Activated T-cell treated with anti-CD3 and anti-CD28 coated beads, Interleukin-2, amount 50 U/mL, for 24 hours (primary cell): ENCODE data around the gene ATP2A1.
A peak's percentile ranks its signal among the peaks of the same experiment; 100 is the strongest.
"Not testable (repeated sequence)": the region's sequence is repeated elsewhere in the genome, so short reads cannot be mapped to it uniquely, and the experiment has no call there.

ENCODE experiments used
- DNase-seq: peaks from one replicate; pipeline ENCODE4 v3.0.0-alpha.2; 2020
- H3K27ac Mint-ChIP-seq: 2 replicates; pipeline ENCODE4 v1.8.0; 2020; ENCODE audit warnings: mild to moderate bottlenecking, mixed read lengths
- H3K27me3 Mint-ChIP-seq: 2 replicates; pipeline ENCODE4 v1.8.0; 2020; ENCODE audit warnings: mixed read lengths
- H3K36me3 Mint-ChIP-seq: 2 replicates; pipeline ENCODE4 v1.8.0; 2020; ENCODE audit warnings: low read depth, mixed read lengths
- H3K4me1 Mint-ChIP-seq: 2 replicates; pipeline ENCODE4 v1.8.0; 2020; ENCODE audit warnings: low read depth, mixed read lengths
- H3K4me3 Mint-ChIP-seq: 2 replicates; pipeline ENCODE4 v1.8.0; 2020; ENCODE audit warnings: mild to moderate bottlenecking, moderate library complexity, mixed read lengths
- H3K9me3 Mint-ChIP-seq: 2 replicates; pipeline ENCODE4 v1.8.0; 2020; ENCODE audit warnings: mixed read lengths

ATP2A1 gene

DNA sequence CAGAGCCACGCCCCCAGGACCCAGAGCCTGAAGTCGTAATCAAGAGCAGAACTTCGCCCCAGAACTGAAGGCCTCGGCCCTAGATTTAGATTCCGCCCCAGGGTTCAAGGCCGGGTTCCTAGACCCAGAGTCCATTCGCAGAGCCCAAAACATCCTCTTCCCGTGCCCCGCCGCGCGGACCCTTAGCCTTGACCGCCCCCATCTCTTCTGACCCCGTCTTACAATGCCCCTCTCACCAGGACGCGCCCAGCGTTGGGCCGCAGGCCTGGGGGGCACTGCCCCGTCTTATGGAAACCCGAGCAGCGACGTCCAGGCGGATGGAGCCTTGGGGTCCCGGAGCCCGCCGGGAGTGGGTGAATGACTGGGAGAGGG is 58.5 kb downstream of the ATP2A1 start:
- Mint-ChIP-seq H3K27me3 (no peaks in the 10 kb centered on the region), H3K4me1 (peaks cover 13% of the 10 kb centered on the region), H3K36me3 (no peaks in the 10 kb centered on the region), H3K27ac (no peak overlapping the region), H3K9me3 (no peaks in the 10 kb centered on the region), H3K4me3 (peak overlapping the region; percentile 68)
- DNase-seq: no peak

DNA sequence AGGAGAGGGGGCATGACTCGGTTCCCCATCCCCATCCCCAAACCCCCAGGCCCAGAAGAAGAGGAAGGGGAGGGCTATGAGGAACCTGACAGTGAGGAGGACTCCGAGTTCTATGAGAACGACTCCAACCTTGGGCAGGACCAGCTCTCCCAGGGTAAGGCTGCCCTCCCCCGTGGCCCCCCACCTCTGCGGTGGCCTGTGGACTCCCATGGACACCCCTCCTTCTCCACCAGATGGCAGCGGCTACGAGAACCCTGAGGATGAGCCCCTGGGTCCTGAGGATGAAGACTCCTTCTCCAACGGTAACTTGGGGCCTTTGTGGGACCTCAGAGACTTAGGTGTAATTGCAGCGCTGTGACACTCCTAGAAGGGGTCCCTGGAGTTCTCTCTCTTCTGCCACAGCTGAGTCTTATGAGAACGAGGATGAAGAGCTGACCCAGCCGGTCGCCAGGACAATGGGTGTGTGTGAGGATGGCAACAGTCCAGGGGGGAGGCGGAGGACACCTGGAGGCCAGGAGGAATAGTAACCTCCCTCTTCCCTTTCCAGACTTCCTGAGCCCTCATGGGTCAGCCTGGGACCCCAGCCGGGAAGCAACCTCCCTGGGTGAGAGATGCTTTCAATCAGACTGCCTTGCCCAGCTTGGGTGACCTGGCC is 59.1 kb downstream of the ATP2A1 start:
- H3K27me3 Mint-ChIP-seq: no peaks in the 10 kb centered on the region
- DNase-seq: no peak
- no peak overlapping the region for H3K4me3 Mint-ChIP-seq
- no peak overlapping the region for H3K27ac Mint-ChIP-seq
- peaks cover 13% of the 10 kb centered on the region for H3K4me1 Mint-ChIP-seq
- H3K9me3 Mint-ChIP-seq: no peaks in the 10 kb centered on the region
- no peaks in the 10 kb centered on the region for H3K36me3 Mint-ChIP-seq

DNA sequence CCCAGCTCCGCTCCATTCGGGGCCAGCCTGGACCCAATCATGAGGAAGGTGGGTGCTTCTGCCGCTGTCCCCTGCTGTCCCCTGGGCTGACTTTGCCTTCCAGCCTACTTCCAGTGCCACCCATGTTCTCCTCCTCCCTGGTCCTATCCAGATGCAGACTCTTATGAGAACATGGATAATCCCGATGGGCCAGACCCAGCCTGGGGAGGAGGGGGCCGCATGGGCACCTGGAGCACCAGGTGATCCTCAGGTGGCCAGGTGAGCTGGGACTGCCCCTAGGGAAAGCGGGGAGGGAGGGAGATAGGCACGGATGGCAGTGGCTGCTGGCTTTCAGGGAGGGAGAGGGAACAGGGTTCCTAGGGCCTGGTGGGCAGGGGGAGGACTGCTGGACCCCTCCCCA is 60.4 kb downstream of the ATP2A1 start:
- no peak overlapping the region for H3K4me3 Mint-ChIP-seq
- H3K27me3 Mint-ChIP-seq: no peaks in the 10 kb centered on the region
- no peak overlapping the region for H3K27ac Mint-ChIP-seq
- H3K36me3 Mint-ChIP-seq: no peaks in the 10 kb centered on the region
- peaks cover 13% of the 10 kb centered on the region for H3K4me1 Mint-ChIP-seq
- no peaks in the 10 kb centered on the region for H3K9me3 Mint-ChIP-seq
- no peak for DNase-seq

DNA sequence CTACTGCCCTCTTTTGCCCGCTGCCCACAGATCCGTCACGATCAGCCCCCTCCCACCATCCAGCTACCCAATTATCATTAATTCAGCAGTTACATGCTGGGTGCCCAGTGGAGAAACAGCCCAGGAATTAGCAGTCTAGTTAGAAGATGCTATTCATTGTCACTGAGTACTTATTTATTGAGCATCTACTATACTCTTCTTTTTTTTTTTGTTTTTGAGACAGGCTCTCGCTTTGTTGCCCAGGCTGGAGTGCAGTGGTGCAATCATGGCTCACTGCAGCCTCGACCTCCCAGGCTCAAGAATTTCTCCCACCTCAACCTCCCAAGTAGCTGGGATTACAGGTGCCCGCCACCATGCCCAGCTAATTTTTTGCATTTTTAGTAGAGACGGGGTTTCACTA is 61.5 kb downstream of the ATP2A1 start:
- peaks cover 13% of the 10 kb centered on the region for H3K4me1 Mint-ChIP-seq
- not testable (repeated sequence) for DNase-seq, H3K9me3 Mint-ChIP-seq, H3K27ac Mint-ChIP-seq, H3K4me3 Mint-ChIP-seq, H3K27me3 Mint-ChIP-seq, H3K36me3 Mint-ChIP-seq

DNA sequence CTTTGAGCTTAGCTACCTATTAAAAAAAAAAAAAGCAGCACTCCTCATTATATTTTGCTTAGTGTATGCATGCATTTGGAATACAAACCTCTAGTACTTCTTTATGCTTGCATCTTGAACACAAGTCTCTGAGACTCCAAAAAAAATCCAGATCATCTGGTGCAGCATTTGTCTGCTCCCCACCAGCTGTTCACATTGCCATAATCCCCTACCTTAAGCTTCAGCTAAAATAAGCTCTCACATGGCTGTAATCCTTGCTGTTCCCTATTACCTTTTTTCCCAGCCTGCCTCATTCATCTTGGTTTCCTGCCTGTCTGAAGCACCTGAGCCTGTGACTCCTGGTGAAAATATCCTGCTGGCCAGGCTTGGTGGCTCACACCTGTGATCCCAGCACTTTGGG is 65.0 kb downstream of the ATP2A1 start:
- no peak for DNase-seq
- no peak overlapping the region for H3K27ac Mint-ChIP-seq
- no peak overlapping the region for H3K4me3 Mint-ChIP-seq
- peaks cover 7% of the 10 kb centered on the region for H3K4me1 Mint-ChIP-seq
- H3K9me3 Mint-ChIP-seq: no peaks in the 10 kb centered on the region
- H3K36me3 Mint-ChIP-seq: no peaks in the 10 kb centered on the region
- no peaks in the 10 kb centered on the region for H3K27me3 Mint-ChIP-seq

DNA sequence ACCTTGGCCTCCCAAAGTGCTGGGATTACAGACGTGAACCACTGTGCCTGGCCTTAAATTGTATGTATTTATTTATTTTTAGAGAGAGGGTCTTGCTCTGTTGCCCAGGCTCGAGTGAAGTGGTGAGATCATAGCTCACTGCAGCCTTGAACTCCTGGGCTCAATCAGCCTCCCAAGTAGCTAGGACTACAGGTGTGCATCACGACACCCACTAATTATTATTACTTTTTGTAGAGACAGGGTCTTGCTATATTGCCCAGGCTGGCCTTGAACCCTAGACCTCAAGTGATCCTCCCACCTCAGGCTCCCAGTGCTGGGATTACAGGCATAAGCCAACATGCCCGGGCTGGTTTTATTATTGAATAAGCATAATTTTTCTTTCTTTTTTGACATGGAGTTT is 68.4 kb downstream of the ATP2A1 start:
- H3K27me3 Mint-ChIP-seq: no peaks in the 10 kb centered on the region
- H3K9me3 Mint-ChIP-seq: no peaks in the 10 kb centered on the region
- H3K4me1 Mint-ChIP-seq: peaks cover 16% of the 10 kb centered on the region
- H3K36me3 Mint-ChIP-seq: peaks cover 10% of the 10 kb centered on the region
- H3K27ac Mint-ChIP-seq: no peak overlapping the region
- no peak overlapping the region for H3K4me3 Mint-ChIP-seq
- no peak for DNase-seq

DNA sequence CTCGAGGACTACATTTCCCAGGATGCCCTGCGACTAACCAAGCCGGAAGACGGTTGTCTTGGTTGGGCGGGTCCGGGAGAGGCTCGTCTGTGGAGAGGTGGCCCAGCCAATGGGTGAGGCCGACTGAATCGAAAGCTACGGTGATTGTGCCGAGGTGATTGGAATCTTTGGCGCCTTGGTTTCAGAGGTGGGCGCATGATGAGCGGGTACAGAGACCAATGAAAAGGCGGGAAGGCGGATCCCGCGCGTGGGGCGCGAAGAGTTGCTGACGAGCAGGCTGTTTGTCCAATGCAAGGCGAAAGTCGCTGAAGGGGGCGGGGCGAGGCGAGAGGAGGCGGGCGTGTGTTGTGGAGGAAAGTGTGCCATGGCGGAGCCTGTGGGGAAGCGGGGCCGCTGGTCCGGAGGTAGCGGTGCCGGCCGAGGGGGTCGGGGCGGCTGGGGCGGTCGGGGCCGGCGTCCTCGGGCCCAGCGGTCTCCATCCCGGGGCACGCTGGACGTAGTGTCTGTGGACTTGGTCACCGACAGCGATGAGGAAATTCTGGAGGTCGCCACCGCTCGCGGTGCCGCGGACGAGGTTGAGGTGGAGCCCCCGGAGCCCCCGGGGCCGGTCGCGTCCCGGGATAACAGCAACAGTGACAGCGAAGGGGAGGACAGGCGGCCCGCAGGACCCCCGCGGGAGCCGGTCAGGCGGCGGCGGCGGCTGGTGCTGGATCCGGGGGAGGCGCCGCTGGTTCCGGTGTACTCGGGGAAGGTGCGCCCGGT is 72.5 kb downstream of the ATP2A1 start, which contains the start of gene NFATC2IP:
Gene NFATC2IP, plus strand, starts transcription at position 290 of the 762 bp plus-strand sequence. Its CDS starts 75 bp downstream, at position 365.
- Mint-ChIP-seq H3K4me1 (peaks cover 33% of the 10 kb centered on the region), H3K27ac (peak within 1 kb of the TSS; percentile 97), H3K36me3 (peaks cover 51% of the 10 kb centered on the region)

DNA sequence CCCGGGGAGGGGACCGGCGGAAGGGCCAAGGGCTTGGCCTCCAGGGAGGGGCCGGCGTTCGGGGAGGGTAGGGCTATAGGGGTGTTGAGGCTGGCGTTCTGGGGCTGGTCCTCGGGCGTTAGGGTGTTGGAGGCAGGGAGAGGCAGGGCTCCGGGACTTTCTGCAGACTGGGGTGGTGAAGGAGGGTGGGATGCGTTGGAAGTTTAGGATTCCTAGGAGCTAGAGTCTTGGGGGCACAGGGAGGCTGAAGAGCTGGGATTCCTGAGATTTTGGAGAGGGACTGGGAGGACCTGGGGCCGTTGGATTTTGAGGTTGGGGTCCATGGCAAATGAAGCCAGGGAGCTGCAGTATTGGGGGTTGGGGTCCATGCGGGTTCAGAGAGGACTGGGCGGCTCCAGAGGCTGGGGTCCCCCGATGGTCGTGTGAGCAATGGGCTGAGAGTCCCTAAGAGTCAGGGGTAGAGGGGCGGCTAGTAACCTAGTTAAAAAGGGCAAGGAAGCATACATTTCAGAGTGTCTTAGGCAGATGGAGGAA is 73.2 kb downstream of the ATP2A1 start:
- no peak for DNase-seq
- peak overlapping the region; percentile 97 for H3K27ac Mint-ChIP-seq
- peaks cover 31% of the 10 kb centered on the region for H3K4me1 Mint-ChIP-seq
- H3K9me3 Mint-ChIP-seq: no peaks in the 10 kb centered on the region
- no peaks in the 10 kb centered on the region for H3K27me3 Mint-ChIP-seq
- H3K4me3 Mint-ChIP-seq: peak overlapping the region; percentile 97
- peaks cover 58% of the 10 kb centered on the region for H3K36me3 Mint-ChIP-seq

More for the DNA sequence above, 72.5 kb downstream of the ATP2A1 start, which contains the start of gene NFATC2IP:
- Mint-ChIP-seq H3K4me3 (peak within 1 kb of the TSS; percentile 97), H3K27me3 (no peaks in the 10 kb centered on the region), H3K9me3 (no peaks in the 10 kb centered on the region)
- peak; percentile 100 for DNase-seq
